SK-N-SH (cell line): ENCODE data around the gene TMEM184B. TPM values are rescaled to one million over a fixed set of nuclear protein-coding genes. Genes with fewer than 3 reads are reported as not detected.

Experiments used
- CTCF ChIA-PET: fragments of 300-600, 350-600 bp; formaldehyde crosslinking; extraction: SDS; loops from one replicate; lab custom pipeline; 2021; lab: Yijun Ruan, JAX
- POLR2A ChIA-PET: fragments of 350-600 bp; sonication (Branson Sonifier 250); formaldehyde crosslinking; extraction: SDS; loops from one replicate; lab custom pipeline; 2020; ENCODE audit warnings: antibody characterized with exemption, inconsistent platforms; lab: Yijun Ruan, JAX
- DNase-seq: peaks from one replicate; pipeline ENCODE4 v3.0.0; 2012
- H2AFZ ChIP-seq: fragments of 200-600 bp; sonication (generic); 2 replicates; pipeline ENCODE4 v1.8.1; 2016; ENCODE audit warnings: antibody characterized with exemption, mild to moderate bottlenecking, low read depth
- H3F3A ChIP-seq: fragments of 200-600 bp; sonication (generic); replicated peaks from 2 replicates; pipeline ENCODE3; 2016; ENCODE audit warnings: antibody characterized with exemption, mild to moderate bottlenecking; ENCODE audit not compliant: insufficient read depth
- H3K27ac ChIP-seq, 2 experiments: fragments of 200-500 bp in 1 of 2; fragments of 200-600 bp in 1 of 2; sonication (Bioruptor generic) in 1 of 2; sonication (generic), shearing (Covaris generic) in 1 of 2; 2 replicates each; pipeline versions ENCODE4 v1.5.1 to v1.6.1; 2014 to 2016; ENCODE audit warnings: low read depth in 2 of 2, inconsistent platforms in 1 of 2, low read length in 1 of 2, mild to moderate bottlenecking in 1 of 2, mixed read lengths in 1 of 2
- H3K27me3 ChIP-seq: fragments of 200-600 bp; sonication (generic), shearing (Covaris generic); 2 replicates; pipeline ENCODE4 v1.6.1; 2016; ENCODE audit warnings: mixed run types; ENCODE audit not compliant: insufficient read depth
- H3K36me3 ChIP-seq, 2 experiments: fragments of 200-500 bp in 1 of 2; fragments of 200-600 bp in 1 of 2; sonication (Bioruptor generic) in 1 of 2; sonication (generic) in 1 of 2; replicated peaks in 1 of 2; 2 replicates each; pipeline versions ENCODE3 to v1.5.1; 2014 to 2016; ENCODE audit warnings: low read length in 1 of 2, mild to moderate bottlenecking in 1 of 2; ENCODE audit not compliant: insufficient read depth in 2 of 2, control insufficient read depth in 1 of 2
- H3K4me1 ChIP-seq, 2 experiments: fragments of 200-500 bp in 1 of 2; fragments of 200-600 bp in 1 of 2; sonication (Bioruptor generic) in 1 of 2; sonication (generic), shearing (Covaris generic) in 1 of 2; 2 replicates each; pipeline versions ENCODE4 v1.5.1 to v1.6.1; 2014 to 2016; ENCODE audit warnings: low read depth in 1 of 2, low read length in 1 of 2, mixed run types in 1 of 2; ENCODE audit not compliant: insufficient read depth in 2 of 2, control insufficient read depth in 1 of 2
- H3K4me2 ChIP-seq: fragments of 200-600 bp; sonication (generic), shearing (Covaris generic); 2 replicates; pipeline ENCODE4 v1.6.1; 2017; ENCODE audit warnings: mixed run types
- H3K4me3 ChIP-seq, 2 experiments: fragments of 200-500 bp in 1 of 2; fragments of 200-600 bp in 1 of 2; sonication (Bioruptor generic) in 1 of 2; sonication (generic), shearing (Covaris generic) in 1 of 2; 2 replicates each; pipeline versions ENCODE4 v1.5.1 to v1.8.1; 2014 to 2016; ENCODE audit warnings: low read depth in 2 of 2, inconsistent platforms in 1 of 2, low read length in 1 of 2, mild to moderate bottlenecking in 1 of 2, mixed read lengths in 1 of 2, moderate library complexity in 1 of 2
- H3K79me2 ChIP-seq: fragments of 200-600 bp; sonication (generic); 2 replicates; pipeline ENCODE4 v1.8.1; 2017; ENCODE audit warnings: mild to moderate bottlenecking; ENCODE audit not compliant: insufficient read depth
- H3K9ac ChIP-seq: fragments of 200-600 bp; sonication (generic); 2 replicates; pipeline ENCODE4 v1.6.1; 2017; ENCODE audit warnings: mixed run types
- H3K9me2 ChIP-seq: fragments of 200-600 bp; sonication (generic); 2 replicates; pipeline ENCODE4 v1.6.1; 2017; ENCODE audit warnings: mixed run types
- H3K9me3 ChIP-seq: fragments of 200-600 bp; sonication (generic); 2 replicates; pipeline ENCODE4 v1.6.1; 2017; ENCODE audit warnings: mixed run types, mild to moderate bottlenecking, moderate library complexity
- H4K20me1 ChIP-seq: fragments of 200-600 bp; sonication (generic); 2 replicates; pipeline ENCODE4 v1.6.1; 2017; ENCODE audit warnings: mild to moderate bottlenecking, mixed run types; ENCODE audit not compliant: insufficient read depth
- CHD2 ChIP-seq: fragments of 150-350 bp; IDR thresholded peaks from 2 replicates; pipeline ENCODE4 v1.6.1; 2018; ENCODE audit warnings: low read length; ENCODE audit not compliant: partially characterized antibody
- EP300 ChIP-seq, 2 experiments: IDR thresholded peaks; 2 replicates each; pipeline versions ENCODE4 v1.4.0 to v1.6.1; 2012; ENCODE audit warnings: borderline replicate concordance in 1 of 2, low read depth in 1 of 2, low read length in 1 of 2
- JUND ChIP-seq: IDR thresholded peaks from 2 replicates; pipeline ENCODE4 v1.4.0; 2012
- NFIC ChIP-seq: IDR thresholded peaks from 2 replicates; pipeline ENCODE4 v1.4.0; 2012; ENCODE audit warnings: borderline replicate concordance
- POLR2AphosphoS5 ChIP-seq: IDR thresholded peaks from 2 replicates; pipeline ENCODE4 v1.6.1; 2012; ENCODE audit warnings: low read depth, low read length
- RXRA ChIP-seq: IDR thresholded peaks from 2 replicates; pipeline ENCODE4 v1.4.0; 2012; ENCODE audit warnings: low read depth, mild to moderate bottlenecking, borderline replicate concordance
- SIN3A ChIP-seq: IDR thresholded peaks from 2 replicates; pipeline ENCODE4 v1.6.1; 2012; ENCODE audit warnings: low read depth, mild to moderate bottlenecking, low read length, moderate library complexity, borderline replicate concordance
- TCF12 ChIP-seq: IDR thresholded peaks from 2 replicates; pipeline ENCODE4 v1.4.0; 2012
- YY1 ChIP-seq: IDR thresholded peaks from 2 replicates; pipeline ENCODE4 v1.4.0; 2012; ENCODE audit warnings: low read depth, mild to moderate bottlenecking
- WGBS: methylation state at CpG from one replicate; pipeline ENCODE4 v1.1.6; 2017; ENCODE audit warnings: low lambda C conversion rate; 5-methylcytosine and 5-hydroxymethylcytosine counted together
- polyA plus RNA-seq, 3 experiments: library from polyadenylated mRNA; depleted of rRNA; stranded (reverse); fragments of >200 nt; gene quantifications; 2 replicates each; pipeline ENCODE4 v1.2.3, GENCODE V29; 2012
- TF ChIP-seq, protein P1 (sequence below): fragments of 150-350 bp; IDR thresholded peaks from 2 replicates; pipeline ENCODE4 v1.6.1; 2017; ENCODE audit warnings: antibody characterized with exemption, low read length, low read depth, borderline replicate concordance
- TF ChIP-seq, protein P2 (sequence below): IDR thresholded peaks from 2 replicates; pipeline ENCODE4 v1.4.0; 2012; ENCODE audit warnings: low read depth

Gene TMEM184B
- polyA plus RNA-seq, 1 of the 3 experiments (the other 2 are of a cell fraction): 25.3 TPM

DNA sequence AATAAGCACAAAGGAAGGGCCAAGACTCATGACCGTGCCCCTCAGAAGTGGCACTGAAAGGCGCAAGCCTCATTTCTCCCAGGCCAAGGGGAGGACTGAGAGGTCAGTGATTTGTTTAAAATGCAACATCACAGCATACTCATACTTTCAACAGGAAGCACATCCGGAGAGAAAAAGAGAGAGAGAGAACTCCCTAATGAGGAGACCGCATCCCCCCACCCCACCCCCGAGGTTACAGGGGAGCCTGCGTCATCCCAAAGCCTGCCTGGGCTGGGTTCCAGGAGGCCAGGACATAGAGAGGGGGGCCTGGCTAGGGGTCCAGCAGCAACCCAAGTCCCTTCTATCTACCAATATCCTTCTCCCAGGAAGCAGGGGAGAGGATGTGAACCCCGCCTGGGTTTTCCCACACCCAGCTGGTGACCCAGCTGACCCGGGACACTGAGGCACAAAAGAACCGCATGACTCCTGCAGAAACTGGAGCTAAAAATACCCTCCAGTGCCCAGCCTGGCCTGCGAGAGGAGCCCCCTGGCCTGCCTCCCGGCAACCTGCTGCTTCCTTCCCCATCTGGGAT lies 40.7 kb upstream of the TMEM184B start:
- Histone ChIP-seq H3K79me2 (peaks cover 82% of the 10 kb centered on the region), H3K4me2 (peak overlapping the region; percentile 87), H3K4me1 (peaks cover 27 to 28% of the 10 kb centered on the region in 2 experiments; a peak in 2 of 4 replicates), H3K9me3 (no peaks in the 10 kb centered on the region), H3K9ac (peak overlapping the region; percentile 94), H3K27ac (peak overlapping the region in 1 of 2 experiments; percentile 87; a peak in 3 of 4 replicates), H3K4me3 (peak overlapping the region; percentile 14 to 19; a peak in 2 of 4 replicates), H3F3A (peaks cover 15% of the 10 kb centered on the region), H2AFZ (no peak overlapping the region), H4K20me1 (peaks cover 71% of the 10 kb centered on the region)
- WGBS: 21% methylated on average over 2 of the region's 11 CpGs
- DNase-seq: no peak
- TF ChIP-seq NFIC (peak; percentile 47), SIN3A (no peak), TCF12 (0 out of 2 replicates have a peak, but pooled peaks have one; percentile 10), RXRA (0 out of 2 replicates have a peak, but pooled peaks have one; percentile 19)
- TF ChIP-seq, protein P1, sequence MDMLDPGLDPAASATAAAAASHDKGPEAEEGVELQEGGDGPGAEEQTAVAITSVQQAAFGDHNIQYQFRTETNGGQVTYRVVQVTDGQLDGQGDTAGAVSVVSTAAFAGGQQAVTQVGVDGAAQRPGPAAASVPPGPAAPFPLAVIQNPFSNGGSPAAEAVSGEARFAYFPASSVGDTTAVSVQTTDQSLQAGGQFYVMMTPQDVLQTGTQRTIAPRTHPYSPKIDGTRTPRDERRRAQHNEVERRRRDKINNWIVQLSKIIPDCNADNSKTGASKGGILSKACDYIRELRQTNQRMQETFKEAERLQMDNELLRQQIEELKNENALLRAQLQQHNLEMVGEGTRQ: no peak
- TF ChIP-seq, all 33 proteins: peak for 3
- no peaks in the 10 kb centered on the region for H3K9me2 ChIP-seq
- peaks cover 0 to 3% of the 10 kb centered on the region in 2 experiments for H3K36me3 ChIP-seq
- POLR2A ChIA-PET: no interaction called here
- CTCF ChIA-PET: no interaction called here
- H3K27me3 ChIP-seq: no peaks in the 10 kb centered on the region

DNA sequence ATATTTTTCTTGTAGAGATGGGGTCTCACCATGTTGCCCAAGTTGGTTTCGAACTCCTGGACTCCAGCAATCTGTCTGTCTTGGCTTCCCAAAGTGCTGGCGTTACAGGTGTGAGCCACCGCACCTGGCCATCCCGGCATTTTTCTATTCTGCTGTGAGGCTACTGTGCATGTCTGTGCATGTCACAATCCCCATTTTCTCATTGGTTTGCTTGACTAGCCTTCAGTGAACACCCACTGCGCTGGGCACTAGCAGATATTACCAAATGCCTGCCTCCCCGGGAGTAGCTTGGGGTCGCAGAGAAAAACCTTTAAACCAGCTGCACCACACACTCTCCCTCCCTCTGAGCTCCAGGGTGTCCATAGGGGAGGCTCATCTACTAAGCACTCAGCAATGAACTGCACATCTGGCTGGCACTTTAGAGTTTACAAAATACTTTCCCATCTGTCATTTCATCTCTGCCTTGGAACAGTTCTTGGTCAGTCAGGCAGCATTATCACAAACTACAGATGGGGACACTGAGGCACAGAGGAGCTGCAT lies 39.5 kb upstream of the TMEM184B start:
- no peak overlapping the region for H3K4me3 ChIP-seq
- H2AFZ ChIP-seq: no peak overlapping the region
- H3K9me3 ChIP-seq: no peaks in the 10 kb centered on the region
- H3K27me3 ChIP-seq: no peaks in the 10 kb centered on the region
- peaks cover 7% of the 10 kb centered on the region for H3F3A ChIP-seq
- H3K9me2 ChIP-seq: no peaks in the 10 kb centered on the region
- ChIA-PET POLR2A (no interaction called here), CTCF (no interaction called here)
- 0 out of 2 replicates have a peak overlapping the region, but pooled peaks have one; percentile 87 for H3K4me2 ChIP-seq
- peaks cover 0 to 3% of the 10 kb centered on the region in 2 experiments for H3K36me3 ChIP-seq
- peaks cover 94% of the 10 kb centered on the region for H3K79me2 ChIP-seq
- H3K27ac ChIP-seq: peak overlapping the region in 1 of 2 experiments; percentile 87; a peak in 2 of 4 replicates
- H3K9ac ChIP-seq: no peak overlapping the region
- H4K20me1 ChIP-seq: peaks cover 83% of the 10 kb centered on the region
- DNase-seq: no peak
- no peak for TF ChIP-seq CHD2
- TF ChIP-seq JUND: no peak
- no peak for TF ChIP-seq POLR2AphosphoS5
- TF ChIP-seq, protein P2, sequence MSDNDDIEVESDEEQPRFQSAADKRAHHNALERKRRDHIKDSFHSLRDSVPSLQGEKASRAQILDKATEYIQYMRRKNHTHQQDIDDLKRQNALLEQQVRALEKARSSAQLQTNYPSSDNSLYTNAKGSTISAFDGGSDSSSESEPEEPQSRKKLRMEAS: no peak
- whole genome bisulfite sequencing: 100% methylated on average over 5 of the region's 7 CpGs
- peaks cover 21 to 22% of the 10 kb centered on the region in 2 experiments; a peak in 2 of 4 replicates for H3K4me1 ChIP-seq

DNA sequence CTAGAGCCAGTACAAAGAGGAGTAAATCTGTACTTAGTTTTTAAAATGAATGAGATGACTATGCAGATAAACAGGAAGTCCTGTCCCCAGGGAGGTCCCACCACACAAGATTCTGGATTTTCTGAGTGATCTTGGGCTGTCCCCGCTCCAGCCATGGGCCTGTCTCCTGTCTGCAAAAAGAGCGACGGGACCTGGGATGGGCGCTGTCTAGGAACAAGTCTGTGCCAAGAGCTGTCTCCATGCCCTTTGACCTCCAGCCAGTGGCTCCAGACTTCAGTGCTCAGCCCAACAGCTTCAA lies 38.5 kb upstream of the TMEM184B start:
- ChIA-PET CTCF (no interaction called here), POLR2A (no interaction called here)
- Histone ChIP-seq H3K4me2 (no peak overlapping the region), H2AFZ (no peak overlapping the region), H4K20me1 (peaks cover 91% of the 10 kb centered on the region), H3K27me3 (no peaks in the 10 kb centered on the region), H3K9ac (no peak overlapping the region), H3K9me3 (no peaks in the 10 kb centered on the region), H3K4me1 (peaks cover 21 to 22% of the 10 kb centered on the region in 2 experiments; a peak in 2 of 4 replicates), H3K79me2 (peaks cover 98% of the 10 kb centered on the region), H3K36me3 (peaks cover 0 to 3% of the 10 kb centered on the region in 2 experiments), H3K27ac (no peak overlapping the region)
- no peak for DNase-seq
- 96% methylated on average over 4 of the region's 4 CpGs for WGBS
- TF ChIP-seq YY1 (no peak), RXRA (no peak), POLR2AphosphoS5 (no peak), EP300 (IDR thresholded peaks at IDR 0.05; ENCODE audit: borderline replicate concordance in 1 of 2, low read depth in 1 of 2, low read length in 1 of 2) (no peak)
- TF ChIP-seq, all 33 proteins: peak for 0
- Histone ChIP-seq H3K9me2 (no peaks in the 10 kb centered on the region), H3F3A (peaks cover 7% of the 10 kb centered on the region), H3K4me3 (no peak overlapping the region)
